HEK293 (cell line): ENCODE results near the gene NAXE.
"Not testable (repeated sequence)": the region's sequence is repeated elsewhere in the genome, so short reads cannot be mapped to it uniquely, and the experiment has no call there.

Experiments used
- KLF9 ChIP-seq: fragments of 450-650 bp; formaldehyde crosslinking; IDR thresholded peaks from 2 replicates; pipeline ENCODE4 v1.5.1; 2016; ENCODE audit warnings: missing biosample characterization, missing genetic modification characterization, low read depth
- REPIN1 ChIP-seq: fragments of 450-650 bp; formaldehyde crosslinking; IDR thresholded peaks from 2 replicates; pipeline ENCODE4 v1.5.1; 2017; ENCODE audit warnings: missing biosample characterization, missing genetic modification characterization, low read depth
- ZBTB7A ChIP-seq: fragments of 450-650 bp; formaldehyde crosslinking; IDR thresholded peaks from 2 replicates; pipeline ENCODE4 v1.5.1; 2016; ENCODE audit warnings: low read depth, missing biosample characterization, missing genetic modification characterization
- ZNF274 ChIP-seq, 2 experiments: fragments of 200-500 bp in 1 of 2; fragments of 450-650 bp in 1 of 2; sonication (Bioruptor generic) in 1 of 2; formaldehyde crosslinking in 1 of 2; IDR thresholded peaks; 2 replicates each; pipeline versions ENCODE4 v1.5.1 to v1.6.1; 2014 to 2016; ENCODE audit warnings: borderline replicate concordance in 1 of 2, inconsistent platforms in 1 of 2, low read length in 1 of 2, missing biosample characterization in 1 of 2, missing genetic modification characterization in 1 of 2
- ZNF292 ChIP-seq: fragments of 450-650 bp; formaldehyde crosslinking; IDR thresholded peaks from 2 replicates; pipeline ENCODE4 v1.5.1; 2016; ENCODE audit warnings: low read depth, missing biosample characterization, missing genetic modification characterization, borderline replicate concordance
- ZNF302 ChIP-seq: fragments of 450-650 bp; formaldehyde crosslinking; IDR thresholded peaks from 2 replicates; pipeline ENCODE4 v1.5.1; 2016; ENCODE audit warnings: missing biosample characterization, missing genetic modification characterization, low read depth
- ZNF544 ChIP-seq: fragments of 450-650 bp; formaldehyde crosslinking; IDR thresholded peaks from 2 replicates; pipeline ENCODE4 v1.5.0; 2017; ENCODE audit warnings: missing biosample characterization, missing genetic modification characterization
- TF ChIP-seq, protein P1 (sequence below): fragments of 450-650 bp; formaldehyde crosslinking; IDR thresholded peaks from 2 replicates; pipeline ENCODE4 v1.5.1; 2016; ENCODE audit warnings: missing biosample characterization, missing genetic modification characterization
- TF ChIP-seq, protein P2 (sequence below): fragments of 450-650 bp; formaldehyde crosslinking; IDR thresholded peaks from 2 replicates; pipeline ENCODE4 v1.5.1; 2016; ENCODE audit warnings: missing biosample characterization, missing genetic modification characterization, low read depth
- TF ChIP-seq, protein P3 (sequence below): sonication (generic); formaldehyde crosslinking; IDR thresholded peaks from 2 replicates; pipeline ENCODE4 v1.8.1; 2022; ENCODE audit warnings: mild to moderate bottlenecking, moderate library complexity, missing genetic modification reagents
- TF ChIP-seq, protein P4 (sequence below): fragments of 450-650 bp; formaldehyde crosslinking; IDR thresholded peaks from 2 replicates; pipeline ENCODE4 v1.5.1; 2016; ENCODE audit warnings: missing biosample characterization, missing genetic modification characterization

DNA sequence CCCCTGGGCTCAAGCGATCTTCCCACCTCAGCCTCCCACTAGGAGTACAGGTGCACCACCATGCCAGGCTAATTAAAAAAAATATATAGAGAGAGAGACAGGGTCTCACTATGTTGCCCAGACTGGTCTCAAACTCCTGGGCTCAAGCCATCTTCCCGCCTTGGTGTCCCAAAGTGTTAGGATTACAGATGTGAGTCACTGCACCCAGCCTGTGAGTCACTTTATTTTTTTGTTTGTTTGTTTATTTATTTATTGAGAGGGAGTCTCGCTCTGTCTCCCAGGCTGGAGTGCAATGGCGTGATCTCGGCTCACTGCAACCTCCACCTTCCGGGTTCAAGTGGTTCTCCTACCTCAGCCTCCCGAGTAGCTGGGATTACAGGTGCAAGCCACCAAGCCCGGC lies 3.6 kb upstream of the NAXE start:
- TF ChIP-seq, protein P1, sequence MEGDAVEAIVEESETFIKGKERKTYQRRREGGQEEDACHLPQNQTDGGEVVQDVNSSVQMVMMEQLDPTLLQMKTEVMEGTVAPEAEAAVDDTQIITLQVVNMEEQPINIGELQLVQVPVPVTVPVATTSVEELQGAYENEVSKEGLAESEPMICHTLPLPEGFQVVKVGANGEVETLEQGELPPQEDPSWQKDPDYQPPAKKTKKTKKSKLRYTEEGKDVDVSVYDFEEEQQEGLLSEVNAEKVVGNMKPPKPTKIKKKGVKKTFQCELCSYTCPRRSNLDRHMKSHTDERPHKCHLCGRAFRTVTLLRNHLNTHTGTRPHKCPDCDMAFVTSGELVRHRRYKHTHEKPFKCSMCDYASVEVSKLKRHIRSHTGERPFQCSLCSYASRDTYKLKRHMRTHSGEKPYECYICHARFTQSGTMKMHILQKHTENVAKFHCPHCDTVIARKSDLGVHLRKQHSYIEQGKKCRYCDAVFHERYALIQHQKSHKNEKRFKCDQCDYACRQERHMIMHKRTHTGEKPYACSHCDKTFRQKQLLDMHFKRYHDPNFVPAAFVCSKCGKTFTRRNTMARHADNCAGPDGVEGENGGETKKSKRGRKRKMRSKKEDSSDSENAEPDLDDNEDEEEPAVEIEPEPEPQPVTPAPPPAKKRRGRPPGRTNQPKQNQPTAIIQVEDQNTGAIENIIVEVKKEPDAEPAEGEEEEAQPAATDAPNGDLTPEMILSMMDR (tag by site-specific recombination): not testable (repeated sequence)
- not testable (repeated sequence) for TF ChIP-seq ZNF544 (tag by site-specific recombination); ZNF274 (IDR thresholded peaks at IDR 0.05; ENCODE audit: low read length); ZNF274 (tag by site-specific recombination; IDR thresholded peaks at IDR 0.05; ENCODE audit: borderline replicate concordance); ZNF292 (tag by site-specific recombination); REPIN1 (tag by site-specific recombination); ZNF302; KLF9; ZBTB7A (tag by site-specific recombination)
- TF ChIP-seq, protein P2, sequence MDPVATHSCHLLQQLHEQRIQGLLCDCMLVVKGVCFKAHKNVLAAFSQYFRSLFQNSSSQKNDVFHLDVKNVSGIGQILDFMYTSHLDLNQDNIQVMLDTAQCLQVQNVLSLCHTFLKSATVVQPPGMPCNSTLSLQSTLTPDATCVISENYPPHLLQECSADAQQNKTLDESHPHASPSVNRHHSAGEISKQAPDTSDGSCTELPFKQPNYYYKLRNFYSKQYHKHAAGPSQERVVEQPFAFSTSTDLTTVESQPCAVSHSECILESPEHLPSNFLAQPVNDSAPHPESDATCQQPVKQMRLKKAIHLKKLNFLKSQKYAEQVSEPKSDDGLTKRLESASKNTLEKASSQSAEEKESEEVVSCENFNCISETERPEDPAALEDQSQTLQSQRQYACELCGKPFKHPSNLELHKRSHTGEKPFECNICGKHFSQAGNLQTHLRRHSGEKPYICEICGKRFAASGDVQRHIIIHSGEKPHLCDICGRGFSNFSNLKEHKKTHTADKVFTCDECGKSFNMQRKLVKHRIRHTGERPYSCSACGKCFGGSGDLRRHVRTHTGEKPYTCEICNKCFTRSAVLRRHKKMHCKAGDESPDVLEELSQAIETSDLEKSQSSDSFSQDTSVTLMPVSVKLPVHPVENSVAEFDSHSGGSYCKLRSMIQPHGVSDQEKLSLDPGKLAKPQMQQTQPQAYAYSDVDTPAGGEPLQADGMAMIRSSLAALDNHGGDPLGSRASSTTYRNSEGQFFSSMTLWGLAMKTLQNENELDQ (tag by site-specific recombination): not testable (repeated sequence)
- TF ChIP-seq, protein P3, sequence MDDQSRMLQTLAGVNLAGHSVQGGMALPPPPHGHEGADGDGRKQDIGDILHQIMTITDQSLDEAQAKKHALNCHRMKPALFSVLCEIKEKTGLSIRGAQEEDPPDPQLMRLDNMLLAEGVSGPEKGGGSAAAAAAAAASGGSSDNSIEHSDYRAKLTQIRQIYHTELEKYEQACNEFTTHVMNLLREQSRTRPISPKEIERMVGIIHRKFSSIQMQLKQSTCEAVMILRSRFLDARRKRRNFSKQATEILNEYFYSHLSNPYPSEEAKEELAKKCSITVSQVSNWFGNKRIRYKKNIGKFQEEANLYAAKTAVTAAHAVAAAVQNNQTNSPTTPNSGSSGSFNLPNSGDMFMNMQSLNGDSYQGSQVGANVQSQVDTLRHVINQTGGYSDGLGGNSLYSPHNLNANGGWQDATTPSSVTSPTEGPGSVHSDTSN (CRISPR knock-in tag): not testable (repeated sequence)
- TF ChIP-seq, protein P4, sequence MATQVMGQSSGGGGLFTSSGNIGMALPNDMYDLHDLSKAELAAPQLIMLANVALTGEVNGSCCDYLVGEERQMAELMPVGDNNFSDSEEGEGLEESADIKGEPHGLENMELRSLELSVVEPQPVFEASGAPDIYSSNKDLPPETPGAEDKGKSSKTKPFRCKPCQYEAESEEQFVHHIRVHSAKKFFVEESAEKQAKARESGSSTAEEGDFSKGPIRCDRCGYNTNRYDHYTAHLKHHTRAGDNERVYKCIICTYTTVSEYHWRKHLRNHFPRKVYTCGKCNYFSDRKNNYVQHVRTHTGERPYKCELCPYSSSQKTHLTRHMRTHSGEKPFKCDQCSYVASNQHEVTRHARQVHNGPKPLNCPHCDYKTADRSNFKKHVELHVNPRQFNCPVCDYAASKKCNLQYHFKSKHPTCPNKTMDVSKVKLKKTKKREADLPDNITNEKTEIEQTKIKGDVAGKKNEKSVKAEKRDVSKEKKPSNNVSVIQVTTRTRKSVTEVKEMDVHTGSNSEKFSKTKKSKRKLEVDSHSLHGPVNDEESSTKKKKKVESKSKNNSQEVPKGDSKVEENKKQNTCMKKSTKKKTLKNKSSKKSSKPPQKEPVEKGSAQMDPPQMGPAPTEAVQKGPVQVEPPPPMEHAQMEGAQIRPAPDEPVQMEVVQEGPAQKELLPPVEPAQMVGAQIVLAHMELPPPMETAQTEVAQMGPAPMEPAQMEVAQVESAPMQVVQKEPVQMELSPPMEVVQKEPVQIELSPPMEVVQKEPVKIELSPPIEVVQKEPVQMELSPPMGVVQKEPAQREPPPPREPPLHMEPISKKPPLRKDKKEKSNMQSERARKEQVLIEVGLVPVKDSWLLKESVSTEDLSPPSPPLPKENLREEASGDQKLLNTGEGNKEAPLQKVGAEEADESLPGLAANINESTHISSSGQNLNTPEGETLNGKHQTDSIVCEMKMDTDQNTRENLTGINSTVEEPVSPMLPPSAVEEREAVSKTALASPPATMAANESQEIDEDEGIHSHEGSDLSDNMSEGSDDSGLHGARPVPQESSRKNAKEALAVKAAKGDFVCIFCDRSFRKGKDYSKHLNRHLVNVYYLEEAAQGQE (tag by site-specific recombination): not testable (repeated sequence)
